GM19395 (cell line): Measurements from ENCODE around the gene C16orf54.
"Not testable (repeated sequence)": the region's sequence is repeated elsewhere in the genome, so short reads cannot be mapped to it uniquely, and the experiment has no call there.

ENCODE experiments used
- ATAC-seq: cut with Tn5 transposase; IDR thresholded peaks from one replicate; pipeline ENCODE4 v1.9.1; 2021; ENCODE audit warnings: mild to moderate bottlenecking, moderate library complexity; ENCODE audit not compliant: unreplicated experiment

Gene C16orf54

GRCh38 chr16:29710227-29711219 is 35.3 kb downstream of the C16orf54 start:
- no peak for ATAC-seq

- not testable (repeated sequence) for ATAC-seq
Observed at GRCh38 chr16:29709657-29710056, 36.1 kb downstream of the C16orf54 start.

GRCh38 chr16:29708917-29709600 is 36.7 kb downstream of the C16orf54 start:
- ATAC-seq: no peak

- ATAC-seq: not testable (repeated sequence)
Observed at GRCh38 chr16:29707160-29707559, 38.6 kb downstream of the C16orf54 start.

- no peak for ATAC-seq
Observed at GRCh38 chr16:29705030-29705429, 40.8 kb downstream of the C16orf54 start.

- ATAC-seq: no peak
Observed at GRCh38 chr16:29702269-29702668, 43.5 kb downstream of the C16orf54 start.

- no peak for ATAC-seq
Observed at GRCh38 chr16:29701214-29701555, 44.6 kb downstream of the C16orf54 start.

GRCh38 chr16:29700253-29700987 is 45.4 kb downstream of the C16orf54 start:
- ATAC-seq: no peak

GRCh38 chr16:29699324-29700219 is 46.2 kb downstream of the C16orf54 start:
- no peak for ATAC-seq

GRCh38 chr16:29698484-29699323 is 47.1 kb downstream of the C16orf54 start:
- no peak for ATAC-seq

GRCh38 chr16:29698042-29698441 is 47.7 kb downstream of the C16orf54 start:
- no peak for ATAC-seq

- ATAC-seq: no peak
Observed at GRCh38 chr16:29697391-29697790, 48.4 kb downstream of the C16orf54 start.

GRCh38 chr16:29696881-29697331 is 48.9 kb downstream of the C16orf54 start:
- no peak for ATAC-seq

- ATAC-seq: not testable (repeated sequence)
Observed at GRCh38 chr16:29695675-29696074, 50.1 kb downstream of the C16orf54 start.

GRCh38 chr16:29694384-29695195 is 51.2 kb downstream of the C16orf54 start:
- ATAC-seq: no peak

GRCh38 chr16:29692606-29693005 is 53.2 kb downstream of the C16orf54 start:
- ATAC-seq: not testable (repeated sequence)
